GM23338 (cell line): ENCODE results near the gene ERF. TPM values are rescaled to one million over a fixed set of nuclear protein-coding genes. Genes with fewer than 3 reads are reported as not detected.

Source experiments
- ATAC-seq: fragments of 200-7000 bp; cut with Tn5 transposase; 3 replicates; pipeline ENCODE4 v1.9.1; 2020
- DNase-seq: peaks from one replicate; pipeline ENCODE4 v3.0.0-alpha.2; 2015; ENCODE audit warnings: low spot score
- H2AFZ ChIP-seq: fragments of 200-600 bp; sonication (generic); 2 replicates; pipeline ENCODE4 v1.8.0; 2016; ENCODE audit warnings: antibody characterized with exemption, mild to moderate bottlenecking, moderate library complexity
- H3F3A ChIP-seq: fragments of 200-600 bp; sonication (generic); replicated peaks from 2 replicates; pipeline ENCODE4 v1.8.0; 2017; ENCODE audit warnings: antibody characterized with exemption, mixed run types, low read depth
- H3K27ac ChIP-seq: fragments of 200-600 bp; sonication (generic); 2 replicates; pipeline ENCODE4 v1.6.1; 2016; ENCODE audit warnings: low read depth
- H3K27me3 ChIP-seq: fragments of 200-600 bp; sonication (generic); 2 replicates; pipeline ENCODE4 v1.8.0; 2016; ENCODE audit warnings: mild to moderate bottlenecking, mixed run types, moderate library complexity; ENCODE audit not compliant: insufficient read depth
- H3K36me3 ChIP-seq: fragments of 200-600 bp; sonication (generic); 2 replicates; pipeline ENCODE4 v1.8.0; 2016; ENCODE audit warnings: mild to moderate bottlenecking; ENCODE audit not compliant: insufficient read depth
- H3K4me1 ChIP-seq: fragments of 200-600 bp; sonication (generic); 2 replicates; pipeline ENCODE4 v1.8.0; 2016; ENCODE audit warnings: mild to moderate bottlenecking, moderate library complexity; ENCODE audit not compliant: insufficient read depth
- H3K4me2 ChIP-seq: fragments of 200-600 bp; sonication (generic); 2 replicates; pipeline ENCODE4 v1.7.1; 2017; ENCODE audit warnings: mixed run types
- H3K4me3 ChIP-seq: fragments of 200-600 bp; sonication (generic); 2 replicates; pipeline ENCODE4 v1.6.1; 2016; ENCODE audit warnings: mixed run types
- H3K79me2 ChIP-seq: fragments of 200-600 bp; sonication (generic); replicated peaks from 2 replicates; pipeline ENCODE4 v1.8.0; 2017; ENCODE audit warnings: mild to moderate bottlenecking; ENCODE audit not compliant: insufficient read depth
- H3K9me2 ChIP-seq: fragments of 200-600 bp; sonication (generic); 2 replicates; pipeline ENCODE4 v1.8.0; 2017; ENCODE audit not compliant: insufficient read depth
- H4K20me1 ChIP-seq: fragments of 200-600 bp; sonication (generic); replicated peaks from 2 replicates; pipeline ENCODE4 v1.8.0; 2017; ENCODE audit warnings: mild to moderate bottlenecking; ENCODE audit not compliant: insufficient read depth
- H3K27ac Mint-ChIP-seq: 2 replicates; pipeline ENCODE4 v1.8.0; 2020; ENCODE audit warnings: inconsistent platforms, mild to moderate bottlenecking, moderate library complexity, mixed read lengths
- H3K27me3 Mint-ChIP-seq: 3 replicates; pipeline ENCODE4 v1.8.0; 2022; ENCODE audit warnings: low read depth, mild to moderate bottlenecking, moderate library complexity, mixed read lengths, inconsistent platforms; ENCODE audit not compliant: insufficient read depth, poor library complexity
- H3K36me3 Mint-ChIP-seq: 3 replicates; pipeline ENCODE4 v1.8.0; 2021; ENCODE audit warnings: low read depth, mild to moderate bottlenecking, inconsistent platforms, moderate library complexity, mixed read lengths
- H3K4me1 Mint-ChIP-seq: 3 replicates; pipeline ENCODE4 v1.8.0; 2020; ENCODE audit warnings: mild to moderate bottlenecking, inconsistent platforms, mixed read lengths
- H3K4me3 Mint-ChIP-seq: 3 replicates; pipeline ENCODE4 v1.8.0; 2021; ENCODE audit warnings: moderate library complexity, mild to moderate bottlenecking, inconsistent platforms, mixed read lengths
- H3K9me3 Mint-ChIP-seq: 3 replicates; pipeline ENCODE4 v1.8.0; 2020; ENCODE audit warnings: moderate library complexity, mild to moderate bottlenecking, inconsistent platforms, mixed read lengths
- CREB1 ChIP-seq: fragments of 250-450 bp; sonication (Bioruptor Pico); IDR thresholded peaks from 2 replicates; pipeline ENCODE4 v1.5.0; 2020; ENCODE audit warnings: low read depth, mild to moderate bottlenecking, moderate library complexity
- EZH2 ChIP-seq: fragments of 200-600 bp; sonication (generic); IDR thresholded peaks from one replicate; pipeline ENCODE4 v1.8.0; 2017; ENCODE audit warnings: antibody characterized with exemption, mild to moderate bottlenecking, low read depth; ENCODE audit not compliant: unreplicated experiment
- JUNB ChIP-seq: IDR thresholded peaks from one replicate; pipeline ENCODE4 v1.6.1; 2016; ENCODE audit warnings: antibody characterized with exemption; ENCODE audit not compliant: unreplicated experiment
- NANOG ChIP-seq: IDR thresholded peaks from 2 replicates; pipeline ENCODE4 v1.6.1; 2016; ENCODE audit warnings: antibody characterized with exemption, borderline replicate concordance
- POLR2AphosphoS5 ChIP-seq: IDR thresholded peaks from 2 replicates; pipeline ENCODE4 v1.6.1; 2016; ENCODE audit warnings: antibody characterized with exemption, low read depth
- STAT1 ChIP-seq: IDR thresholded peaks from one replicate; pipeline ENCODE4 v1.6.1; 2016; ENCODE audit warnings: antibody characterized with exemption; ENCODE audit not compliant: unreplicated experiment
- ZNF114 ChIP-seq: fragments of 250-450 bp; sonication (Bioruptor Pico); IDR thresholded peaks from 2 replicates; pipeline ENCODE4 v1.5.0; 2020; ENCODE audit warnings: mild to moderate bottlenecking, moderate library complexity
- ZNF331 ChIP-seq: fragments of 250-450 bp; sonication (Bioruptor Pico); IDR thresholded peaks from 2 replicates; pipeline ENCODE4 v1.5.0; 2020; ENCODE audit warnings: low read depth, mild to moderate bottlenecking, moderate library complexity
- polyA plus RNA-seq: library from polyadenylated mRNA; unstranded; fragments of >200 nt; fragmentation: Nextera tagmentation; extraction: Ambion mirVana; gene quantifications from 2 replicates; pipeline ENCODE4 v1.2.1, GENCODE V29; 2016
- total RNA-seq: library from RNA; depleted of rRNA; stranded (reverse); fragments of >200 nt; shearing (Covaris generic); gene quantifications from 2 replicates; pipeline ENCODE4 v1.2.3, GENCODE V29; 2014
- TF ChIP-seq, protein P1 (sequence below): fragments of 250-450 bp; sonication (Bioruptor Pico); IDR thresholded peaks from 2 replicates; pipeline ENCODE4 v1.5.0; 2020; ENCODE audit warnings: mild to moderate bottlenecking, moderate library complexity
- TF ChIP-seq, protein P2 (sequence below): IDR thresholded peaks from 2 replicates; pipeline ENCODE4 v1.6.1; 2016; ENCODE audit warnings: antibody characterized with exemption
- TF ChIP-seq, protein P3 (sequence below): IDR thresholded peaks from one replicate; pipeline ENCODE4 v1.6.1; 2018; ENCODE audit warnings: antibody characterized with exemption; ENCODE audit not compliant: unreplicated experiment

Gene ERF
- total and polyA plus RNA-seq, 2 experiments from 2014 or later, result 29.4 to 49.4 TPM

DNA sequence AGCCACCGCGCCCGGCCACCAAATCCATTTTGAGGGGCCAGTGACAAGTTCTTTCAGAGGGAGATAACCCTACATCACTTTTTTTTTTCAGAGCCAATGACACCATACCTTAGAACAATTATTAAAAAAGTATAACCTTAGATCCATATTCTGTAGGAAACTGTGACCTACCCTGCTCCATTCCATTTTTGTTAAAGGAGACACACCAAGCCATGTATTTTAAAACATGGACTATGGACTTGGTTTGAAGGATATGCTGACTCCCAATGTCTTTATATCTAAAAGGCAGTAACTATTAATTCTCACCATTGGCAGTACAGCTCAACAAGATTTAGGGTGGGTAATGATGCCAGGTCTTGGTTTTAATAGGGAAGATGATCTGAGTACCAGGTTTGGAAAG lies 13.6 kb downstream of the ERF start:
- TF ChIP-seq NANOG (no peak), EZH2 (no peak), STAT1 (no peak)
- peak overlapping the region; percentile 90 for H3K4me2 ChIP-seq
- H3K4me3 Mint-ChIP-seq, result peak overlapping the region; percentile 91
- H3K4me3 ChIP-seq, result peak overlapping the region; percentile 87
- DNase-seq (no peak), ATAC-seq (no peak)
- peaks cover 25% of the 10 kb centered on the region for H3K36me3 Mint-ChIP-seq
- peaks cover 20% of the 10 kb centered on the region for H3K27me3 Mint-ChIP-seq
- H3K4me1 ChIP-seq, result peaks cover 22% of the 10 kb centered on the region
- peaks cover 21% of the 10 kb centered on the region for H3K79me2 ChIP-seq
- H2AFZ ChIP-seq, result no peak overlapping the region
- no peaks in the 10 kb centered on the region for H3K27me3 ChIP-seq
- H3K4me1 Mint-ChIP-seq, result peaks cover 16% of the 10 kb centered on the region
- no peaks in the 10 kb centered on the region for H3K36me3 ChIP-seq
- no peak overlapping the region for H3K27ac ChIP-seq
- peaks cover 28% of the 10 kb centered on the region; the same call in 1 of the 2 replicates for H4K20me1 ChIP-seq
- no peak overlapping the region for H3K27ac Mint-ChIP-seq
- H3K9me3 Mint-ChIP-seq, result no peaks in the 10 kb centered on the region; the same call in 2 of the 3 replicates
- 0 out of 2 replicates have a peak, but pooled peaks cover 14% of the 10 kb centered on the region for H3F3A ChIP-seq
- H3K9me2 ChIP-seq, result no peaks in the 10 kb centered on the region

GRCh38 chr19:42239544-42240220 lies 15.2 kb downstream of the ERF start:
- H3K9me2 ChIP-seq, result no peaks in the 10 kb centered on the region
- peaks cover 22% of the 10 kb centered on the region for H3K27me3 Mint-ChIP-seq
- no peak for TF ChIP-seq ZNF114 (CRISPR knock-in tag)
- TF ChIP-seq, protein P1, sequence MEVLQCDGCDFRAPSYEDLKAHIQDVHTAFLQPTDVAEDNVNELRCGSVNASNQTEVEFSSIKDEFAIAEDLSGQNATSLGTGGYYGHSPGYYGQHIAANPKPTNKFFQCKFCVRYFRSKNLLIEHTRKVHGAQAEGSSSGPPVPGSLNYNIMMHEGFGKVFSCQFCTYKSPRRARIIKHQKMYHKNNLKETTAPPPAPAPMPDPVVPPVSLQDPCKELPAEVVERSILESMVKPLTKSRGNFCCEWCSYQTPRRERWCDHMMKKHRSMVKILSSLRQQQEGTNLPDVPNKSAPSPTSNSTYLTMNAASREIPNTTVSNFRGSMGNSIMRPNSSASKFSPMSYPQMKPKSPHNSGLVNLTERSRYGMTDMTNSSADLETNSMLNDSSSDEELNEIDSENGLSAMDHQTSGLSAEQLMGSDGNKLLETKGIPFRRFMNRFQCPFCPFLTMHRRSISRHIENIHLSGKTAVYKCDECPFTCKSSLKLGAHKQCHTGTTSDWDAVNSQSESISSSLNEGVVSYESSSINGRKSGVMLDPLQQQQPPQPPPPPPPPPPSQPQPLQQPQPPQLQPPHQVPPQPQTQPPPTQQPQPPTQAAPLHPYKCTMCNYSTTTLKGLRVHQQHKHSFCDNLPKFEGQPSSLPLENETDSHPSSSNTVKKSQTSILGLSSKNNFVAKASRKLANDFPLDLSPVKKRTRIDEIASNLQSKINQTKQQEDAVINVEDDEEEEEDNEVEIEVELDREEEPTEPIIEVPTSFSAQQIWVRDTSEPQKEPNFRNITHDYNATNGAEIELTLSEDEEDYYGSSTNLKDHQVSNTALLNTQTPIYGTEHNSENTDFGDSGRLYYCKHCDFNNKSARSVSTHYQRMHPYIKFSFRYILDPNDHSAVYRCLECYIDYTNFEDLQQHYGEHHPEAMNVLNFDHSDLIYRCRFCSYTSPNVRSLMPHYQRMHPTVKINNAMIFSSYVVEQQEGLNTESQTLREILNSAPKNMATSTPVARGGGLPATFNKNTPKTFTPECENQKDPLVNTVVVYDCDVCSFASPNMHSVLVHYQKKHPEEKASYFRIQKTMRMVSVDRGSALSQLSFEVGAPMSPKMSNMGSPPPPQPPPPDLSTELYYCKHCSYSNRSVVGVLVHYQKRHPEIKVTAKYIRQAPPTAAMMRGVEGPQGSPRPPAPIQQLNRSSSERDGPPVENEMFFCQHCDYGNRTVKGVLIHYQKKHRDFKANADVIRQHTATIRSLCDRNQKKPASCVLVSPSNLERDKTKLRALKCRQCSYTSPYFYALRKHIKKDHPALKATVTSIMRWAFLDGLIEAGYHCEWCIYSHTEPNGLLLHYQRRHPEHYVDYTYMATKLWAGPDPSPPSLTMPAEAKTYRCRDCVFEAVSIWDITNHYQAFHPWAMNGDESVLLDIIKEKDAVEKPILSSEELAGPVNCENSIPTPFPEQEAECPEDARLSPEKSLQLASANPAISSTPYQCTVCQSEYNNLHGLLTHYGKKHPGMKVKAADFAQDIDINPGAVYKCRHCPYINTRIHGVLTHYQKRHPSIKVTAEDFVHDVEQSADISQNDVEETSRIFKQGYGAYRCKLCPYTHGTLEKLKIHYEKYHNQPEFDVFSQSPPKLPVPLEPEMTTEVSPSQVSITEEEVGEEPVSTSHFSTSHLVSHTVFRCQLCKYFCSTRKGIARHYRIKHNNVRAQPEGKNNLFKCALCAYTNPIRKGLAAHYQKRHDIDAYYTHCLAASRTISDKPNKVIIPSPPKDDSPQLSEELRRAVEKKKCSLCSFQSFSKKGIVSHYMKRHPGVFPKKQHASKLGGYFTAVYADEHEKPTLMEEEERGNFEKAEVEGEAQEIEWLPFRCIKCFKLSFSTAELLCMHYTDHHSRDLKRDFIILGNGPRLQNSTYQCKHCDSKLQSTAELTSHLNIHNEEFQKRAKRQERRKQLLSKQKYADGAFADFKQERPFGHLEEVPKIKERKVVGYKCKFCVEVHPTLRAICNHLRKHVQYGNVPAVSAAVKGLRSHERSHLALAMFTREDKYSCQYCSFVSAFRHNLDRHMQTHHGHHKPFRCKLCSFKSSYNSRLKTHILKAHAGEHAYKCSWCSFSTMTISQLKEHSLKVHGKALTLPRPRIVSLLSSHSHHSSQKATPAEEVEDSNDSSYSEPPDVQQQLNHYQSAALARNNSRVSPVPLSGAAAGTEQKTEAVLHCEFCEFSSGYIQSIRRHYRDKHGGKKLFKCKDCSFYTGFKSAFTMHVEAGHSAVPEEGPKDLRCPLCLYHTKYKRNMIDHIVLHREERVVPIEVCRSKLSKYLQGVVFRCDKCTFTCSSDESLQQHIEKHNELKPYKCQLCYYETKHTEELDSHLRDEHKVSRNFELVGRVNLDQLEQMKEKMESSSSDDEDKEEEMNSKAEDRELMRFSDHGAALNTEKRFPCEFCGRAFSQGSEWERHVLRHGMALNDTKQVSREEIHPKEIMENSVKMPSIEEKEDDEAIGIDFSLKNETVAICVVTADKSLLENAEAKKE (CRISPR knock-in tag), result no peak
- TF ChIP-seq ZNF331 (CRISPR knock-in tag), result no peak
- TF ChIP-seq CREB1, result no peak
- TF ChIP-seq, protein P2, sequence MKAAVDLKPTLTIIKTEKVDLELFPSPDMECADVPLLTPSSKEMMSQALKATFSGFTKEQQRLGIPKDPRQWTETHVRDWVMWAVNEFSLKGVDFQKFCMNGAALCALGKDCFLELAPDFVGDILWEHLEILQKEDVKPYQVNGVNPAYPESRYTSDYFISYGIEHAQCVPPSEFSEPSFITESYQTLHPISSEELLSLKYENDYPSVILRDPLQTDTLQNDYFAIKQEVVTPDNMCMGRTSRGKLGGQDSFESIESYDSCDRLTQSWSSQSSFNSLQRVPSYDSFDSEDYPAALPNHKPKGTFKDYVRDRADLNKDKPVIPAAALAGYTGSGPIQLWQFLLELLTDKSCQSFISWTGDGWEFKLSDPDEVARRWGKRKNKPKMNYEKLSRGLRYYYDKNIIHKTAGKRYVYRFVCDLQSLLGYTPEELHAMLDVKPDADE, result no peak
- TF ChIP-seq, protein P3, sequence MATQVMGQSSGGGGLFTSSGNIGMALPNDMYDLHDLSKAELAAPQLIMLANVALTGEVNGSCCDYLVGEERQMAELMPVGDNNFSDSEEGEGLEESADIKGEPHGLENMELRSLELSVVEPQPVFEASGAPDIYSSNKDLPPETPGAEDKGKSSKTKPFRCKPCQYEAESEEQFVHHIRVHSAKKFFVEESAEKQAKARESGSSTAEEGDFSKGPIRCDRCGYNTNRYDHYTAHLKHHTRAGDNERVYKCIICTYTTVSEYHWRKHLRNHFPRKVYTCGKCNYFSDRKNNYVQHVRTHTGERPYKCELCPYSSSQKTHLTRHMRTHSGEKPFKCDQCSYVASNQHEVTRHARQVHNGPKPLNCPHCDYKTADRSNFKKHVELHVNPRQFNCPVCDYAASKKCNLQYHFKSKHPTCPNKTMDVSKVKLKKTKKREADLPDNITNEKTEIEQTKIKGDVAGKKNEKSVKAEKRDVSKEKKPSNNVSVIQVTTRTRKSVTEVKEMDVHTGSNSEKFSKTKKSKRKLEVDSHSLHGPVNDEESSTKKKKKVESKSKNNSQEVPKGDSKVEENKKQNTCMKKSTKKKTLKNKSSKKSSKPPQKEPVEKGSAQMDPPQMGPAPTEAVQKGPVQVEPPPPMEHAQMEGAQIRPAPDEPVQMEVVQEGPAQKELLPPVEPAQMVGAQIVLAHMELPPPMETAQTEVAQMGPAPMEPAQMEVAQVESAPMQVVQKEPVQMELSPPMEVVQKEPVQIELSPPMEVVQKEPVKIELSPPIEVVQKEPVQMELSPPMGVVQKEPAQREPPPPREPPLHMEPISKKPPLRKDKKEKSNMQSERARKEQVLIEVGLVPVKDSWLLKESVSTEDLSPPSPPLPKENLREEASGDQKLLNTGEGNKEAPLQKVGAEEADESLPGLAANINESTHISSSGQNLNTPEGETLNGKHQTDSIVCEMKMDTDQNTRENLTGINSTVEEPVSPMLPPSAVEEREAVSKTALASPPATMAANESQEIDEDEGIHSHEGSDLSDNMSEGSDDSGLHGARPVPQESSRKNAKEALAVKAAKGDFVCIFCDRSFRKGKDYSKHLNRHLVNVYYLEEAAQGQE, result no peak
- no peak for TF ChIP-seq POLR2AphosphoS5
- TF ChIP-seq STAT1, result no peak
- TF ChIP-seq EZH2, result no peak
- no peak for TF ChIP-seq JUNB

More at GRCh38 chr19:42239544-42240220, 15.2 kb downstream of the ERF start:
- H3K4me2 ChIP-seq, result no peak overlapping the region
- Mint-ChIP-seq H3K9me3 (no peaks in the 10 kb centered on the region; the same call in 2 of the 3 replicates), H3K36me3 (peaks cover 39% of the 10 kb centered on the region), H3K27ac (no peak overlapping the region), H3K4me1 (peaks cover 10% of the 10 kb centered on the region), H3K4me3 (no peak overlapping the region)
- H3K27me3 ChIP-seq, result no peaks in the 10 kb centered on the region
- no peak overlapping the region for H2AFZ ChIP-seq
- no peaks in the 10 kb centered on the region for H3K36me3 ChIP-seq
- H3K4me3 ChIP-seq, result no peak overlapping the region
- peaks cover 21% of the 10 kb centered on the region for H3K79me2 ChIP-seq
- peaks cover 35% of the 10 kb centered on the region; the same call in 1 of the 2 replicates for H4K20me1 ChIP-seq
- H3K4me1 ChIP-seq, result peaks cover 16% of the 10 kb centered on the region
- ATAC-seq (no peak), DNase-seq (no peak)
- 0 out of 2 replicates have a peak, but pooled peaks cover 13% of the 10 kb centered on the region for H3F3A ChIP-seq
- no peak overlapping the region for H3K27ac ChIP-seq
